A673 (cell line): Measurements from ENCODE around the gene ITGB6.

Experiments
- CTCF ChIP-seq: fragments of 300-800, 200-600 bp; sonication (generic); conservative IDR thresholded peaks from 2 replicates; pipeline ENCODE4 v1.5.1; 2017; ENCODE audit warnings: low read depth, mild to moderate bottlenecking, antibody characterized with exemption, low read length, moderate library complexity, mixed read lengths
- EZH2 ChIP-seq: fragments of 200-600 bp; sonication (generic); IDR thresholded peaks from 2 replicates; pipeline ENCODE4 v1.6.1; 2017; ENCODE audit warnings: borderline replicate concordance, low read depth, mild to moderate bottlenecking, mixed read lengths, antibody characterized with exemption, low read length; ENCODE audit not compliant: poor library complexity, severe bottlenecking

GRCh38 chr2:160076241-160076640 is 123.8 kb downstream of the ITGB6 start:
- TF ChIP-seq EZH2 (no peak), CTCF (no peak)
